ENCODE results near the gene SLC44A5.

SLC44A5 gene

GRCh38 chr1:75245239-75245638 is 365.7 kb downstream of the SLC44A5 start:
- no peak for DNase-seq (ENCODE audit: insufficient read length)
- TF ChIP-seq TAF1 (IDR thresholded peaks at IDR 0.05; ENCODE audit: borderline replicate concordance, low read depth, low read length) (no peak), POLR2AphosphoS5 (IDR thresholded peaks at IDR 0.05; ENCODE audit: low read depth, low read length) (no peak), POLR2A (IDR thresholded peaks at IDR 0.05; ENCODE audit: low read depth, low read length) (no peak)
- no peak for FAIRE-seq

- no peak for FAIRE-seq
- DNase-seq (ENCODE audit: insufficient read length) = no peak
- no peak for TF ChIP-seq POLR2AphosphoS5 (IDR thresholded peaks at IDR 0.05; ENCODE audit: low read depth, low read length)
- TF ChIP-seq TAF1 (IDR thresholded peaks at IDR 0.05; ENCODE audit: borderline replicate concordance, low read depth, low read length) = no peak
- no peak for TF ChIP-seq POLR2A (IDR thresholded peaks at IDR 0.05; ENCODE audit: low read depth, low read length)
Measured at GRCh38 chr1:75243124-75243523, 367.8 kb downstream of the SLC44A5 start.

- TF ChIP-seq POLR2A (IDR thresholded peaks at IDR 0.05; ENCODE audit: low read depth, low read length) (no peak), POLR2AphosphoS5 (IDR thresholded peaks at IDR 0.05; ENCODE audit: low read depth, low read length) (no peak), TAF1 (IDR thresholded peaks at IDR 0.05; ENCODE audit: borderline replicate concordance, low read depth, low read length) (no peak)
- DNase-seq (ENCODE audit: insufficient read length) (no peak), FAIRE-seq (no peak)
Measured at GRCh38 chr1:75237316-75237715, 373.6 kb downstream of the SLC44A5 start.

- FAIRE-seq = no peak
Measured at GRCh38 chr1:75234562-75234961, 376.4 kb downstream of the SLC44A5 start.

GRCh38 chr1:75233302-75233929 is 377.5 kb downstream of the SLC44A5 start:
- DNase-seq (ENCODE audit: insufficient read length) (no peak), FAIRE-seq (peak; percentile 69)
- no peak for TF ChIP-seq POLR2AphosphoS5 (IDR thresholded peaks at IDR 0.05; ENCODE audit: low read depth, low read length)
- no peak for TF ChIP-seq TAF1 (IDR thresholded peaks at IDR 0.05; ENCODE audit: borderline replicate concordance, low read depth, low read length)
- TF ChIP-seq POLR2A (IDR thresholded peaks at IDR 0.05; ENCODE audit: low read depth, low read length) = no peak

More at GRCh38 chr1:75234562-75234961, 376.4 kb downstream of the SLC44A5 start:
- no peak for DNase-seq (ENCODE audit: insufficient read length)
- TF ChIP-seq POLR2AphosphoS5 (IDR thresholded peaks at IDR 0.05; ENCODE audit: low read depth, low read length) = no peak
- no peak for TF ChIP-seq POLR2A (IDR thresholded peaks at IDR 0.05; ENCODE audit: low read depth, low read length)
- no peak for TF ChIP-seq TAF1 (IDR thresholded peaks at IDR 0.05; ENCODE audit: borderline replicate concordance, low read depth, low read length)

- TF ChIP-seq TAF1 (IDR thresholded peaks at IDR 0.05; ENCODE audit: borderline replicate concordance, low read depth, low read length) (no peak), POLR2AphosphoS5 (IDR thresholded peaks at IDR 0.05; ENCODE audit: low read depth, low read length) (no peak), POLR2A (IDR thresholded peaks at IDR 0.05; ENCODE audit: low read depth, low read length) (no peak)
- DNase-seq (ENCODE audit: insufficient read length) (no peak), FAIRE-seq (no peak)
Measured at GRCh38 chr1:75220072-75220471, 390.8 kb downstream of the SLC44A5 start.

- DNase-seq (ENCODE audit: insufficient read length) = no peak
- no peak for FAIRE-seq
- TF ChIP-seq TAF1 (IDR thresholded peaks at IDR 0.05; ENCODE audit: borderline replicate concordance, low read depth, low read length) = no peak
- TF ChIP-seq POLR2A (IDR thresholded peaks at IDR 0.05; ENCODE audit: low read depth, low read length) = no peak
- TF ChIP-seq POLR2AphosphoS5 (IDR thresholded peaks at IDR 0.05; ENCODE audit: low read depth, low read length) = no peak
Measured at GRCh38 chr1:75214017-75214416, 396.9 kb downstream of the SLC44A5 start.

- TF ChIP-seq TAF1 (IDR thresholded peaks at IDR 0.05; ENCODE audit: borderline replicate concordance, low read depth, low read length) (no peak), POLR2A (IDR thresholded peaks at IDR 0.05; ENCODE audit: low read depth, low read length) (no peak), POLR2AphosphoS5 (IDR thresholded peaks at IDR 0.05; ENCODE audit: low read depth, low read length) (no peak)
- no peak for DNase-seq (ENCODE audit: insufficient read length)
- no peak for FAIRE-seq
Measured at GRCh38 chr1:75211648-75212047, 399.3 kb downstream of the SLC44A5 start.

- FAIRE-seq (no peak), DNase-seq (ENCODE audit: insufficient read length) (no peak)
- no peak for TF ChIP-seq POLR2AphosphoS5 (IDR thresholded peaks at IDR 0.05; ENCODE audit: low read depth, low read length)
- TF ChIP-seq TAF1 (IDR thresholded peaks at IDR 0.05; ENCODE audit: borderline replicate concordance, low read depth, low read length) = no peak
- no peak for TF ChIP-seq POLR2A (IDR thresholded peaks at IDR 0.05; ENCODE audit: low read depth, low read length)
Measured at GRCh38 chr1:75208862-75209261, 402.1 kb downstream of the SLC44A5 start.

- DNase-seq (ENCODE audit: insufficient read length) = no peak
- peak; percentile 84 for FAIRE-seq
- TF ChIP-seq TAF1 (IDR thresholded peaks at IDR 0.05; ENCODE audit: borderline replicate concordance, low read depth, low read length) (no peak), POLR2A (IDR thresholded peaks at IDR 0.05; ENCODE audit: low read depth, low read length) (no peak), POLR2AphosphoS5 (IDR thresholded peaks at IDR 0.05; ENCODE audit: low read depth, low read length) (no peak)
Measured at GRCh38 chr1:75203415-75204277, 407.3 kb downstream of the SLC44A5 start.

GRCh38 chr1:75202751-75203150 is 408.2 kb downstream of the SLC44A5 start:
- no peak for TF ChIP-seq TAF1 (IDR thresholded peaks at IDR 0.05; ENCODE audit: borderline replicate concordance, low read depth, low read length)
- FAIRE-seq (no peak), DNase-seq (ENCODE audit: insufficient read length) (no peak)

GRCh38 chr1:75198761-75199160 is 412.2 kb downstream of the SLC44A5 start:
- FAIRE-seq (no peak), DNase-seq (ENCODE audit: insufficient read length) (no peak)
- no peak for TF ChIP-seq POLR2AphosphoS5 (IDR thresholded peaks at IDR 0.05; ENCODE audit: low read depth, low read length)
- TF ChIP-seq TAF1 (IDR thresholded peaks at IDR 0.05; ENCODE audit: borderline replicate concordance, low read depth, low read length) = no peak
- TF ChIP-seq POLR2A (IDR thresholded peaks at IDR 0.05; ENCODE audit: low read depth, low read length) = no peak
